Mesodermal cell (in vitro differentiated cells): Measurements from ENCODE around the gene LCORL.
A peak's percentile ranks its signal among the peaks of the same experiment; 100 is the strongest.

Source experiments
- H3K27ac ChIP-seq: 2 replicates; pipeline ENCODE4 v1.7.0; 2013; ENCODE audit warnings: mild to moderate bottlenecking, low read depth, low read length, moderate library complexity; ENCODE audit not compliant: severe bottlenecking
- H3K36me3 ChIP-seq: 2 replicates; pipeline ENCODE4 v1.7.1; 2013; ENCODE audit warnings: mild to moderate bottlenecking, low read length, moderate library complexity; ENCODE audit not compliant: control insufficient read depth, insufficient read depth
- H3K4me1 ChIP-seq: one replicate; pipeline ENCODE4 v1.7.1; 2013; ENCODE audit warnings: mild to moderate bottlenecking, low read length; ENCODE audit not compliant: insufficient read depth, control insufficient read depth, poor library complexity, severe bottlenecking
- H3K4me3 ChIP-seq: 2 replicates; pipeline ENCODE4 v1.7.0; 2013; ENCODE audit warnings: low read length, control low read depth, mild to moderate bottlenecking; ENCODE audit not compliant: insufficient read depth, poor library complexity, severe bottlenecking; ENCODE audit errors: extremely low read depth
- H3K9me3 ChIP-seq: 2 replicates; pipeline ENCODE4 v1.7.1; 2013; ENCODE audit warnings: mild to moderate bottlenecking, low read length, moderate library complexity; ENCODE audit not compliant: control insufficient read depth
- WGBS, 2 experiments: methylation state at CpG; one replicate each; pipeline ENCODE4 v1.1.5; 2013; ENCODE audit warnings: missing lambda C conversion rate in 2 of 2; ENCODE audit not compliant: insufficient coverage in 2 of 2; 5-methylcytosine and 5-hydroxymethylcytosine counted together

LCORL gene

DNA sequence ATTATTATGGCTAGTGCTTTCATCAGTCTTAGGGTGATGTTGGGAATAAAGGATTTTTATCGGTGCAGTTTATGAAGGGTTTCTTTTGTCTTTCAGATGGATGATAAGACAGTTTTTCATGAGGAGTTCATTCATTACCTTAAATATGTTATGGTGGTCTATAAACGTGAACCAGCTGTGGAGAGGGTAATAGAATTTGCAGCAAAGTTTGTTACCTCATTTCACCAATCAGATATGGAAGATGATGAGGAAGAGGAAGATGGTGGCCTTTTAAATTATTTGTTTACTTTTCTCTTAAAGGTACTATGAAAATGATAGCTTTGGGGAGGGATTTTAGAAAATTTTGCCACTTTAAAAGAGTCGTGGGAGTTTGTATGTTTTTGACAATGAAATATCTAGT lies 209.4 kb downstream of the LCORL start:
- Histone ChIP-seq H3K27ac (no peak overlapping the region), H3K4me1 (no peaks in the 10 kb centered on the region), H3K4me3 (peak overlapping the region; percentile 87), H3K9me3 (no peaks in the 10 kb centered on the region), H3K36me3 (peaks cover 38% of the 10 kb centered on the region)
- WGBS, 2 experiments: 29% methylated on average over 1 of the region's 3 CpGs; no CpG with 5 or more reads in 1 of the 2 experiments

DNA sequence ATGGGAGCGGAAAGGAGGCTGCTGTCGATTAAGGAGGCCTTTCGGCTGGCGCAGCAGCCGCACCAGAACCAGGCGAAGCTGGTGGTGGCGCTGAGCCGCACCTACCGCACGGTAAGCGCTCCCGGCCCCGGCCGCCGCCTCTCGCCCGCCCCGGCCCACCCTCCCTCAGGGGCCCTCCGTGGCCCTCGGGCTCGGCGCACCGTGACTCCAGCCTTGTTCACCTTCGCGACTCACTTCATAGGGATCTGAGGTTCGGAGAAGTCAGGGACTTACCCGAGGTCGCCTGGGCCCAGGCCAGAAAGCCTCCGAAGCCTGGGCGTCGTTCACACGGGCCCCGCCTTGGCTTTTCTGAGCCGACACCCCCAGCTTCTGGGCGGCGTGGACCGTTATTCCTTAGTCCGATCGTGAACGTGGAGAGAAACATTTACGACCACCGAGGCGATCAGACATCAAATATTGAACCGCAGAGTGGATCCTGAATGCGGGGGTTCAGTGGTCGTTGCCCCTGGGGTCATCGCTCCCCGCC lies 210.4 kb downstream of the LCORL start:
- Histone ChIP-seq H3K4me3 (peak overlapping the region; percentile 87), H3K27ac (no peak overlapping the region), H3K36me3 (peaks cover 28% of the 10 kb centered on the region), H3K4me1 (no peaks in the 10 kb centered on the region), H3K9me3 (no peaks in the 10 kb centered on the region)
- WGBS, 2 experiments: 0% methylated on average over 33 to 45 of the region's 48 CpGs

DNA sequence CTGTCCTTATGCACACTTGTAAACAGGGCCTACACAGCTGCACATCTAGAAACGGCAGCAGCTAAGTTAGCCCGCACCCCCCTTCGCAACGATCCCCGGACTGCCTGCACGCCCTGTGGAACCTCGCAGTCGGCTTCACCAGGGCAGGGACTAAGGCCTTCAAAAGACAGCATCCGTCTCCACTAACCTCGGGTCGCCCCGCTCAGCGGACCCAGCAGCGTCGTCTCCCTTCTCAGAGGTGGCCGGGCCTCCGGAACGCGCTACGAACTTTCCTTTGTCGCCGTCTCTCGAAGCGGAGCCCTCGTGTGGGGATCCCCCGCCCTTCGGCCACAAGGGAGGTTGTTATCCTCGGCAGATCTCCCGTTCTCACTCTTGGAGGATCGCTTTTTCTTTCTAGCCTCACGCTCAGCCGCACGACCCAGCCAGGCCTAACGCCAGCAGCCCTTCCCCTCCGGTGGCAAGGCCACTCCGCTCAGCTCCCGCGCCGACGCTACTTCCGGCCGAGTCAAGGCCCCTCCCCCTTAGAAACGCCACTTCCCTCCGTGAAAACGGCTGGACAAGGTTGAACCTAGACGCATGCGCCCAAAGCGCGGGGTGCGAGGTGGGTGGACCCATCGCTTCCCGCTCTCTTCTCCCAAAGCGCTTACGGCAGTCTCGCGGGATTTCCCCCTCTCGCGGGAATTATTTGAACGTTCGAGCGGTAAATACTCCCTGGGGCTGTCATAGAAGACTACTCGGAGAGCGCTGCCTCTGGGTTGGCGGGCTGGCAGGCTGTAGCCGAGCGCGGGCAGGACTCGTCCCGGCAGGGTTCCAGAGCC lies 211.1 kb downstream of the LCORL start, which contains the start of the genes DCAF16 and NCAPG:
TSS of gene DCAF16 (minus strand) at position 498 of the 818 bp plus-strand sequence. CDS start 6,616 bp downstream, outside the sequence.
TSS of gene NCAPG (plus strand) at position 720 of the 818 bp plus-strand sequence. CDS start 99 bp downstream, outside the sequence.
- Histone ChIP-seq H3K4me3 (peak within 1 kb of the TSS; percentile 87), H3K9me3 (no peaks in the 10 kb centered on the region), H3K36me3 (peaks cover 21% of the 10 kb centered on the region), H3K27ac (peak within 1 kb of the TSS; percentile 94), H3K4me1 (no peaks in the 10 kb centered on the region)
- 0% methylated on average over 60 to 66 of the region's 69 CpGs for WGBS, 2 experiments

DNA sequence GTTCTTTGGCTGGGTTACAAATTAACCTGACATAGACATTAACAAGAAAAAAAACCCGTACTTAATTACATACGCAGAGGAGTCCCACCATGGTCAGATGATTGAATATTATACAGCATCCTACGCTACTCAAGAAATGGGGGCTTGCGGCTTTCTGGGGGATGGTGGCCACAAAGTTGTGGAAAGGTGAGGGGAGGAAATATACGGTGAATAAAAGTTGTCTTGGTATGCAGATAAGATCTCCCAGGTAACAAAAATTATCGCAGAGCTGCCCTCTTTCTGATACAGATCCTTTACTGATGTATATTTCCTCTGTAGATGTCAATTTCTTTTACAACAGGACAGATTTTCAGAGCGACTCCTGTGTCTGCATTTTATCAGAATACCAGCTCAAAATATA lies 211.9 kb downstream of the LCORL start:
- WGBS, 2 experiments: no CpG with 5 or more reads among the region's 7 CpGs
- H3K27ac ChIP-seq: no peak overlapping the region

DNA sequence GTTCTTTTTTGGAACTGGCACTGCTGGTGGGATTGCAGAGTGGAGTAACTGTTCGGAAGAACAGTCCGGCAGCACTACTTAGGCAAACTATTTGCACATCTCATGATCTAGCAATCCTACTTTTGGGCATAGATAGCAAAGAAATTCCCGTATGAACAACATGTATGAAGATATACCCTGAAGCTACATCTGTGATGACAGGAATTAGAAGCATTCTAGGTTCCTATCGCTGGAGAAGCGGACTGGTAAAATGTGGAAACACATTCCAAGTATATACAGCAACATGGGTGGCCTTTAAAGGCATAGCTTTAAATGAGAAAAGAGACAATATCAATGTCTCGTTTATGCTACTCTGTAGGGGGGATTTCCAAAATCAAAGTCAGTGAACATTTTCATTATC lies 214.1 kb downstream of the LCORL start:
- no peaks in the 10 kb centered on the region for H3K9me3 ChIP-seq
- H3K4me3 ChIP-seq: no peak overlapping the region
- peaks cover 35% of the 10 kb centered on the region for H3K36me3 ChIP-seq
- H3K4me1 ChIP-seq: no peaks in the 10 kb centered on the region
- no peak overlapping the region for H3K27ac ChIP-seq
- WGBS, 2 experiments: 90 to 91% methylated on average over 2 to 4 of the region's 6 CpGs

More for the DNA sequence above, 211.9 kb downstream of the LCORL start:
- no peaks in the 10 kb centered on the region for H3K9me3 ChIP-seq
- peak overlapping the region; percentile 87 for H3K4me3 ChIP-seq
- peaks cover 20% of the 10 kb centered on the region for H3K36me3 ChIP-seq
- H3K4me1 ChIP-seq: no peaks in the 10 kb centered on the region

DNA sequence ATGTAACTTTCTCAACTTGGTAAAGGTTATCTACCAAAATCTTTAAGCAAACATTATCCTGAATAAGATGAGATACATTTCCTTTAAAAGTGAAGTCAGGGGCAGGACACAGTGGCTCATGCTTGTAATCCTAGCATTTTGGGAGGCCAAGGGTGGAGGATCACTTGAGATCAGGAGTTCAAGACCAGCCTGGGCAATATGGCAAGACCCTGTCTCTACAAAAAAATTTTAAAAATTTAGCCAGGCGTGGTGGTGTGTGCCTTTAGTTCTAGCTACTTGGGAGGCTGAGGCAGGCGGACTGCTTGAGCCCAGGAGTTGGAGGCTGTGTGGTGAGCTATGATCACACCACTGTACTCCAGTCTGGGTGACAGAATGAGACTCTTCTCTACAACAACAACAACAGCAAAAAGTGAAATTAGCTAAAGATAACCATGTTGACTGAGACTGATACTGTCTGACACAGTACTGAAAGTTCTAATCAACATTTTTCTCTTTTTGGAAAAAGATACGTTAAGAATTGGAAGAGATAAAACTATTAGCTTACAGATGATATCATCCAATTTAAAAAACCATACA lies 215.9 kb downstream of the LCORL start:
- Histone ChIP-seq H3K9me3 (no peaks in the 10 kb centered on the region), H3K4me1 (no peaks in the 10 kb centered on the region), H3K36me3 (peaks cover 51% of the 10 kb centered on the region), H3K27ac (no peak overlapping the region), H3K4me3 (no peak overlapping the region)
- 83 to 100% methylated on average over 1 to 2 of the region's 3 CpGs for WGBS, 2 experiments

DNA sequence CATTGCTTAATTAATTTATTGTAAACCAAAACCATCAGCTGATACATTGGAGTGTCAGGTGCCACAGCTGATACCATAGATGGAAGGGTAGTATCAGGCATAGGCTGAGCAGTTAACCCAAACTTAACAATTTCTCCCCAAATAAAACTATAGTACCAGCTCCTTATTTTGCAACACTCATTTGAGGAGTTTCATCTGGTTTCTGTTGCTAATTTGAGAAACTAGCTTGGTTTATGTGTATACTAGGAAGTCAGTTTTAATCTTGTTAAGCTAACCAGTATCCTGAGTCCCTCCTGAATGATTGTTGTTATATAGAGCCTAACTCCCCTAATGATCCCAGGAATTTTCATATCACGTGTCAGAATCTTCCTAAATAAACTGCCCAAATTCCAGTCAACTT lies 223.7 kb downstream of the LCORL start:
- Histone ChIP-seq H3K27ac (no peak overlapping the region), H3K9me3 (no peaks in the 10 kb centered on the region), H3K4me3 (no peak overlapping the region), H3K36me3 (peaks cover 59% of the 10 kb centered on the region), H3K4me1 (no peaks in the 10 kb centered on the region)
- 93 to 100% methylated on average over 1 of the region's 1 CpG for WGBS, 2 experiments

DNA sequence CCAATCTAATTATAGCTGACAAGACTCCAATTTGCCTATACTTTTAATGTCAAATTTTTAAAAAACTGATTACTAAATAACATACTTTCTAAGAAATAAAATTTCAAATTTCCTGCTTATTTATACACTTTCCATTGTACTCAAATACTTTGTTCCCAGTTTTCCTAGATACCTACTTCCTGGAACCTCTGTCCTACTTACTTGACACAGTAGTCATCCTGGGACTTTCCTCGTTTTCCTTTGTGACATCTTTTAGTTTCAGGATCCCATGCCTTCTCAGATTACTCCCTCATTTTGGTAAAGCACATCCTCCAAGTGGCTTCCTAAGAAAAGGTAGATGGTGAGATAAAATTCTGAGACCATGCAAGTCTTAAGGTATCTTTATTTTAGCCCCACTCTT lies 226.8 kb downstream of the LCORL start:
- Histone ChIP-seq H3K9me3 (no peaks in the 10 kb centered on the region), H3K27ac (no peak overlapping the region), H3K4me1 (no peaks in the 10 kb centered on the region), H3K4me3 (no peak overlapping the region), H3K36me3 (peaks cover 38% of the 10 kb centered on the region)
- 86% methylated on average over 1 of the region's 1 CpG; no CpG with 5 or more reads in 1 of the 2 experiments for WGBS, 2 experiments
